A549 (cell line): ENCODE results near the gene GHDC. TPM values are rescaled to one million over a fixed set of nuclear protein-coding genes. Genes with fewer than 3 reads are reported as not detected.

Experiments
- ATAC-seq, 2 experiments: fragments of 200-7000 bp in 1 of 2; fragments of >200 bp in 1 of 2; cut with Nextera tagmentation in 1 of 2; cut with Tn5 transposase in 1 of 2; 3 replicates each; pipeline versions ENCODE4 v1.8.0 to v1.9.1; 2018 to 2020; ENCODE audit warnings: mild to moderate bottlenecking in 1 of 2, moderate library complexity in 1 of 2
- CTCF ChIA-PET: fragments of 300-600 bp; sonication (Branson Sonifier 250); formaldehyde crosslinking; extraction: SDS; loops from one replicate; lab custom pipeline; 2021; ENCODE audit warnings: antibody characterized with exemption, inconsistent platforms; lab: Yijun Ruan, JAX
- POLR2A ChIA-PET: fragments of 350-600 bp; formaldehyde crosslinking; extraction: SDS; loops from one replicate; lab custom pipeline; 2021; ENCODE audit warnings: antibody characterized with exemption, inconsistent platforms; lab: Yijun Ruan, JAX
- DNase-seq, 2 experiments: peaks; one replicate each; pipeline versions ENCODE4 v3.0.0 to v3.0.0-alpha.2; 2011 to 2016; ENCODE audit warnings: low read depth in 1 of 2, low spot score in 1 of 2
- FAIRE-seq: peaks from 2 replicates; lab custom pipeline; 2011; peaks lifted over from hg19 to GRCh38; lab: Jason Lieb, UNC
- H3K27ac ChIP-seq, 2 experiments: fragments of >200 bp; sonication (Bioruptor Twin); formaldehyde crosslinking; 3 replicates each; pipeline ENCODE4 v1.5.1; 2016 to 2017
- H3K4me1 ChIP-seq: fragments of >200 bp; sonication (Bioruptor Twin); formaldehyde crosslinking; 3 replicates; pipeline ENCODE4 v1.6.1; 2016
- H3K4me2 ChIP-seq: fragments of >200 bp; sonication (Bioruptor Twin); formaldehyde crosslinking; 3 replicates; pipeline ENCODE4 v1.6.1; 2016
- H3K4me3 ChIP-seq: fragments of >200 bp; sonication (Bioruptor Twin); formaldehyde crosslinking; 3 replicates; pipeline ENCODE4 v1.5.1; 2016
- H3K9me3 ChIP-seq: fragments of >200 bp; sonication (Bioruptor Twin); formaldehyde crosslinking; 3 replicates; pipeline ENCODE4 v1.6.1; 2016
- BHLHE40 ChIP-seq: IDR thresholded peaks from 2 replicates; pipeline ENCODE4 v1.6.1; 2012; ENCODE audit warnings: low read depth, low read length, inconsistent platforms
- CBX2 ChIP-seq: fragments of 200-600 bp; sonication (generic); IDR thresholded peaks from 2 replicates; pipeline ENCODE4 v1.6.1; 2016; ENCODE audit warnings: low read depth, mild to moderate bottlenecking, borderline replicate concordance
- CBX8 ChIP-seq: fragments of 200-600 bp; sonication (generic); IDR thresholded peaks from 2 replicates; pipeline ENCODE4 v1.6.1; 2016
- CEBPB ChIP-seq, 2 experiments: fragments of >200 bp in 1 of 2; sonication (Bioruptor Twin) in 1 of 2; formaldehyde crosslinking in 1 of 2; IDR thresholded peaks; 2 replicates each; pipeline ENCODE4 v1.6.1; 2012 to 2016
- CHD4 ChIP-seq: fragments of 200-600 bp; sonication (generic); IDR thresholded peaks from 2 replicates; pipeline ENCODE4 v1.6.1; 2016; ENCODE audit warnings: antibody characterized with exemption, mild to moderate bottlenecking, borderline replicate concordance
- EHMT2 ChIP-seq: fragments of 200-600 bp; sonication (generic); IDR thresholded peaks from 2 replicates; pipeline ENCODE4 v1.6.1; 2016; ENCODE audit warnings: antibody characterized with exemption, low read depth, mild to moderate bottlenecking, moderate library complexity
- ELK1 ChIP-seq: fragments of 150-350 bp; IDR thresholded peaks from 2 replicates; pipeline ENCODE4 v1.6.1; 2014; ENCODE audit warnings: low read depth, mild to moderate bottlenecking, low read length
- HES2 ChIP-seq: fragments of >200 bp; sonication (Bioruptor Twin); formaldehyde crosslinking; IDR thresholded peaks from 2 replicates; pipeline ENCODE4 v1.6.1; 2016
- JUNB ChIP-seq: fragments of >200 bp; sonication (Bioruptor Twin); formaldehyde crosslinking; IDR thresholded peaks from 2 replicates; pipeline ENCODE4 v1.6.1; 2016
- KDM5A ChIP-seq: fragments of 200-600 bp; sonication (generic); IDR thresholded peaks from 2 replicates; pipeline ENCODE4 v1.6.1; 2016; ENCODE audit warnings: antibody characterized with exemption, mild to moderate bottlenecking
- MAZ ChIP-seq: fragments of 150-350 bp; IDR thresholded peaks from 2 replicates; pipeline ENCODE4 v1.6.1; 2014; ENCODE audit warnings: antibody characterized with exemption, low read depth, low read length, borderline replicate concordance
- NPAS2 ChIP-seq: fragments of 250-450 bp; sonication (Bioruptor Pico); IDR thresholded peaks from 2 replicates; pipeline ENCODE4 v1.8.0; 2022; ENCODE audit warnings: mild to moderate bottlenecking, moderate library complexity, borderline replicate concordance
- NR3C1 ChIP-seq: fragments of >200 bp; sonication (Bioruptor Twin); formaldehyde crosslinking; IDR thresholded peaks from 3 replicates; pipeline ENCODE4 v1.6.1; 2017
- PBX3 ChIP-seq: IDR thresholded peaks from 2 replicates; pipeline ENCODE4 v1.6.1; 2012
- PHF8 ChIP-seq: fragments of 200-600 bp; sonication (generic); IDR thresholded peaks from 2 replicates; pipeline ENCODE4 v1.6.1; 2016; ENCODE audit warnings: low read depth, mild to moderate bottlenecking, antibody characterized with exemption, moderate library complexity, borderline replicate concordance
- POLR2A ChIP-seq: IDR thresholded peaks from 2 replicates; pipeline ENCODE4 v1.6.1; 2012; ENCODE audit warnings: mild to moderate bottlenecking, low read length
- POLR2AphosphoS2 ChIP-seq: conservative IDR thresholded peaks from 2 replicates; pipeline ENCODE4 v1.6.1; 2012; ENCODE audit warnings: low read length, improper control_type of control experiment, inconsistent platforms
- RAD21 ChIP-seq, 2 experiments: fragments of >200 bp in 1 of 2; sonication (Bioruptor Twin) in 1 of 2; formaldehyde crosslinking in 1 of 2; IDR thresholded peaks in 1 of 2; conservative IDR thresholded peaks in 1 of 2; 2 replicates in 1 of 2; 3 replicates in 1 of 2; pipeline ENCODE4 v1.6.1; 2012 to 2018; ENCODE audit warnings: inconsistent platforms in 1 of 2
- RFX5 ChIP-seq: fragments of 450-650 bp; IDR thresholded peaks from 2 replicates; pipeline ENCODE4 v1.7.1; 2014; ENCODE audit warnings: antibody characterized with exemption, mild to moderate bottlenecking, moderate library complexity
- SREBF2 ChIP-seq: fragments of 450-650 bp; IDR thresholded peaks from 2 replicates; pipeline ENCODE4 v1.6.1; 2014; ENCODE audit warnings: mild to moderate bottlenecking, moderate library complexity
- USF2 ChIP-seq: fragments of 450-650 bp; IDR thresholded peaks from 2 replicates; pipeline ENCODE4 v1.6.1; 2014; ENCODE audit warnings: antibody characterized with exemption
- ZFP36 ChIP-seq: fragments of 450-650 bp; IDR thresholded peaks from 2 replicates; pipeline ENCODE4 v1.6.1; 2014; ENCODE audit warnings: borderline replicate concordance; ENCODE audit not compliant: partially characterized antibody
- WGBS: methylation state at CpG from one replicate; pipeline ENCODE4 v1.1.6; 2017; ENCODE audit errors: missing lambda C conversion rate; 5-methylcytosine and 5-hydroxymethylcytosine counted together
- polyA plus RNA-seq, 4 experiments: library from polyadenylated mRNA; depleted of rRNA in 3 of 4; stranded (reverse); fragments of >200 nt; fragmentation: RNase III in 1 of 4; extraction: RNeasy Plus Mini Kit Qiagen cat#74134 plus additional on column Dnase treatment in 1 of 4; gene quantifications; 2 replicates in 3 of 4; 3 replicates in 1 of 4; pipeline ENCODE4 v1.2.3, GENCODE V29; 2011 to 2017

GHDC gene
- polyA plus RNA-seq, 2 of the 4 experiments (the other 2 are of a cell fraction): 12.3 to 23.4 TPM

GRCh38 chr17:42142371-42142896, 51.9 kb downstream of the GHDC start:
- ATAC-seq (peak in 1 of 2 experiments; percentile 22; a peak in 1 of 6 replicates), FAIRE-seq (no peak), DNase-seq (no peak)
- POLR2A ChIA-PET: no interaction called here
- no peak for TF ChIP-seq KDM5A
- no peak for TF ChIP-seq POLR2A
- TF ChIP-seq CHD4: no peak
- TF ChIP-seq PBX3: no peak
- no peak for TF ChIP-seq MAZ
- no peak for TF ChIP-seq USF2
- no peak for TF ChIP-seq EHMT2
- no peak for TF ChIP-seq POLR2AphosphoS2
- TF ChIP-seq ZFP36: no peak
- TF ChIP-seq PHF8: no peak
- no peak for TF ChIP-seq ELK1
- TF ChIP-seq JUNB: no peak
- no peak for TF ChIP-seq NR3C1
- TF ChIP-seq, all 56 proteins: peak for 0
- Histone ChIP-seq H3K9me3 (no peaks in the 10 kb centered on the region), H3K4me3 (no peak overlapping the region), H3K27ac (no peak overlapping the region), H3K4me1 (peaks cover 13% of the 10 kb centered on the region; the same call in 2 of the 3 replicates), H3K4me2 (no peak overlapping the region)
- CTCF ChIA-PET: interaction anchor here (0.7 to 3.8 kb wide), 10 partner anchors 8 to 42 kb away, joined by 3 to 8 read pairs (median 4); no protein-coding TSS in a partner anchor
- 90% methylated on average over 7 of the region's 7 CpGs for WGBS

GRCh38 chr17:42141382-42141781, 52.9 kb downstream of the GHDC start:
- Histone ChIP-seq H3K4me1 (peaks cover 18% of the 10 kb centered on the region), H3K9me3 (no peaks in the 10 kb centered on the region), H3K4me3 (no peak overlapping the region), H3K27ac (no peak overlapping the region), H3K4me2 (no peak overlapping the region)
- FAIRE-seq: no peak
- 95% methylated on average over 8 of the region's 8 CpGs for WGBS
- TF ChIP-seq HES2 (no peak), CBX8 (no peak), POLR2A (no peak), BHLHE40 (no peak), RAD21 (conservative IDR thresholded peaks at IDR 0.05 in 1 of 2, IDR thresholded peaks at IDR 0.05 in 1 of 2) (no peak), PBX3 (no peak), SREBF2 (no peak), PHF8 (no peak), ZFP36 (no peak), CBX2 (no peak), NR3C1 (no peak), EHMT2 (no peak), CEBPB (IDR thresholded peaks at IDR 0.05) (no peak), RFX5 (no peak), USF2 (no peak), NPAS2 (CRISPR knock-in tag) (no peak)
- TF ChIP-seq, all 56 proteins: peak for 0
- ChIA-PET POLR2A (no interaction called here), CTCF (interaction anchor here (1.7 to 3.8 kb wide), 2 partner anchors 12 to 23 kb away, joined by 6 to 8 read pairs; no protein-coding TSS in a partner anchor)
- no peak for ATAC-seq
- no peak for DNase-seq
